ENCODE results near the gene TIMM17B.
A peak's percentile ranks its signal among the peaks of the same experiment; 100 is the strongest.

TIMM17B gene

GRCh38 chrX:48896611-48897011, 957 bp downstream of the TIMM17B start:
- H2BK120ac ChIP-seq (ENCODE audit: low read depth, low read length): no peak overlapping the region
- H3K4ac ChIP-seq (ENCODE audit: low read depth in 1 of 2, low read length in 2 of 2): no peak overlapping the region
- 37% methylated on average over 6 of the region's 9 CpGs for WGBS
- peak overlapping the region; percentile 87 for H3K27ac ChIP-seq (ENCODE audit: low read length, poor library complexity, severe bottlenecking)
- H4K91ac ChIP-seq (ENCODE audit: low read length): no peak overlapping the region
- H2BK5ac ChIP-seq (ENCODE audit: low read depth, low read length, poor library complexity, severe bottlenecking): no peak overlapping the region
- no peak overlapping the region for H2BK12ac ChIP-seq (ENCODE audit: low read length in 2 of 2)
- H2AFZ ChIP-seq (ENCODE audit: low read depth, low read length): no peak overlapping the region
- H3K36me3 ChIP-seq (ENCODE audit: control insufficient read depth in 1 of 2, insufficient read depth in 2 of 2, low read depth in 1 of 2, low read length in 2 of 2): peaks cover 23 to 30% of the 10 kb centered on the region in 2 experiments
- peak overlapping the region; percentile 5 to 33 for H3K18ac ChIP-seq (ENCODE audit: low read depth in 1 of 2, low read length in 2 of 2)
- no peak overlapping the region for H3K14ac ChIP-seq (ENCODE audit: low read length in 2 of 2)
- DNase-seq: peak; percentile 71
- H4K8ac ChIP-seq (ENCODE audit: low read length): no peak overlapping the region
- H3K79me1 ChIP-seq (replicated peaks; ENCODE audit: low read length, poor library complexity, severe bottlenecking): peaks cover 16% of the 10 kb centered on the region
- H2BK15ac ChIP-seq (ENCODE audit: low read depth, poor library complexity, severe bottlenecking): no peak overlapping the region
- peak overlapping the region; percentile 97 for H3K9ac ChIP-seq (ENCODE audit: low read length)
- peak overlapping the region; percentile 37 to 86 for H3K4me3 ChIP-seq (ENCODE audit: insufficient read depth in 1 of 2, low read depth in 1 of 2, low read length in 2 of 2)
- H2AK5ac ChIP-seq (ENCODE audit: low read length, severe bottlenecking): no peak overlapping the region
- H3K4me1 ChIP-seq (ENCODE audit: control insufficient read depth, insufficient read depth, low read depth, low read length): peaks cover 14% of the 10 kb centered on the region
- no peaks in the 10 kb centered on the region for H3K9me3 ChIP-seq (ENCODE audit: control insufficient read depth, low read length)
- H3K4me2 ChIP-seq (ENCODE audit: low read length, poor library complexity, severe bottlenecking): peak overlapping the region; percentile 60
- no peak overlapping the region for H3K23ac ChIP-seq (ENCODE audit: low read length in 2 of 2)
- H3K27me3 ChIP-seq (ENCODE audit: control insufficient read depth in 1 of 2, insufficient read depth in 1 of 2, low read length in 2 of 2): no peaks in the 10 kb centered on the region

- no peaks in the 10 kb centered on the region for H3K9me3 ChIP-seq (ENCODE audit: control insufficient read depth, low read length)
- H2BK15ac ChIP-seq (ENCODE audit: low read depth, poor library complexity, severe bottlenecking): no peak overlapping the region
- no peak overlapping the region for H2AK5ac ChIP-seq (ENCODE audit: low read length, severe bottlenecking)
- H3K18ac ChIP-seq (ENCODE audit: low read depth in 1 of 2, low read length in 2 of 2): no peak overlapping the region
- no CpG with 5 or more reads among the region's 6 CpGs for WGBS
- no peak for DNase-seq
- no peak overlapping the region for H3K23ac ChIP-seq (ENCODE audit: low read length in 2 of 2)
- H4K8ac ChIP-seq (ENCODE audit: low read length): no peak overlapping the region
- no peak overlapping the region for H2AFZ ChIP-seq (ENCODE audit: low read depth, low read length)
- H2BK120ac ChIP-seq (ENCODE audit: low read depth, low read length): no peak overlapping the region
- H3K4me1 ChIP-seq (ENCODE audit: control insufficient read depth, insufficient read depth, low read depth, low read length): peaks cover 12% of the 10 kb centered on the region
- no peak overlapping the region for H2BK5ac ChIP-seq (ENCODE audit: low read depth, low read length, poor library complexity, severe bottlenecking)
- H3K4me3 ChIP-seq (ENCODE audit: insufficient read depth in 1 of 2, low read depth in 1 of 2, low read length in 2 of 2): no peak overlapping the region
- no peaks in the 10 kb centered on the region for H3K27me3 ChIP-seq (ENCODE audit: control insufficient read depth in 1 of 2, insufficient read depth in 1 of 2, low read length in 2 of 2)
- peaks cover 13% of the 10 kb centered on the region for H3K79me1 ChIP-seq (replicated peaks; ENCODE audit: low read length, poor library complexity, severe bottlenecking)
- H2BK12ac ChIP-seq (ENCODE audit: low read length in 2 of 2): no peak overlapping the region
- H3K36me3 ChIP-seq (ENCODE audit: control insufficient read depth in 1 of 2, insufficient read depth in 2 of 2, low read depth in 1 of 2, low read length in 2 of 2): peaks cover 15 to 23% of the 10 kb centered on the region in 2 experiments
- no peak overlapping the region for H4K91ac ChIP-seq (ENCODE audit: low read length)
- no peak overlapping the region for H3K9ac ChIP-seq (ENCODE audit: low read length)
- no peak overlapping the region for H3K27ac ChIP-seq (ENCODE audit: low read length, poor library complexity, severe bottlenecking)
- no peak overlapping the region for H3K4ac ChIP-seq (ENCODE audit: low read depth in 1 of 2, low read length in 2 of 2)
- H3K14ac ChIP-seq (ENCODE audit: low read length in 2 of 2): no peak overlapping the region
- no peak overlapping the region for H3K4me2 ChIP-seq (ENCODE audit: low read length, poor library complexity, severe bottlenecking)
Measured at GRCh38 chrX:48894891-48895290, 2.7 kb downstream of the TIMM17B start.

- Histone ChIP-seq H2BK12ac (ENCODE audit: low read length in 2 of 2) (no peak overlapping the region), H4K91ac (ENCODE audit: low read length) (no peak overlapping the region), H3K23ac (ENCODE audit: low read length in 2 of 2) (no peak overlapping the region), H3K4me1 (ENCODE audit: control insufficient read depth, insufficient read depth, low read depth, low read length) (peaks cover 8% of the 10 kb centered on the region), H3K9me3 (ENCODE audit: control insufficient read depth, low read length) (no peaks in the 10 kb centered on the region), H2BK120ac (ENCODE audit: low read depth, low read length) (no peak overlapping the region), H3K27ac (ENCODE audit: low read length, poor library complexity, severe bottlenecking) (no peak overlapping the region), H2BK15ac (ENCODE audit: low read depth, poor library complexity, severe bottlenecking) (no peak overlapping the region), H3K18ac (ENCODE audit: low read depth in 1 of 2, low read length in 2 of 2) (no peak overlapping the region), H3K4ac (ENCODE audit: low read depth in 1 of 2, low read length in 2 of 2) (no peak overlapping the region), H3K27me3 (ENCODE audit: control insufficient read depth in 1 of 2, insufficient read depth in 1 of 2, low read length in 2 of 2) (no peaks in the 10 kb centered on the region), H2AK5ac (ENCODE audit: low read length, severe bottlenecking) (no peak overlapping the region), H3K36me3 (ENCODE audit: control insufficient read depth in 1 of 2, insufficient read depth in 2 of 2, low read depth in 1 of 2, low read length in 2 of 2) (peaks cover 10 to 23% of the 10 kb centered on the region in 2 experiments), H3K4me3 (ENCODE audit: insufficient read depth in 1 of 2, low read depth in 1 of 2, low read length in 2 of 2) (no peak overlapping the region), H3K9ac (ENCODE audit: low read length) (no peak overlapping the region), H3K4me2 (ENCODE audit: low read length, poor library complexity, severe bottlenecking) (no peak overlapping the region), H2BK5ac (ENCODE audit: low read depth, low read length, poor library complexity, severe bottlenecking) (no peak overlapping the region), H3K79me1 (replicated peaks; ENCODE audit: low read length, poor library complexity, severe bottlenecking) (peaks cover 13% of the 10 kb centered on the region), H2AFZ (ENCODE audit: low read depth, low read length) (no peak overlapping the region), H4K8ac (ENCODE audit: low read length) (no peak overlapping the region), H3K14ac (ENCODE audit: low read length in 2 of 2) (no peak overlapping the region)
- WGBS: 98% methylated on average over 11 of the region's 16 CpGs
- DNase-seq: no peak
Measured at GRCh38 chrX:48893556-48894348, 3.8 kb downstream of the TIMM17B start.

GRCh38 chrX:48892896-48893295, 4.7 kb downstream of the TIMM17B start:
- Histone ChIP-seq H3K4me3 (ENCODE audit: insufficient read depth in 1 of 2, low read depth in 1 of 2, low read length in 2 of 2) (no peak overlapping the region), H3K9ac (ENCODE audit: low read length) (no peak overlapping the region), H3K79me1 (replicated peaks; ENCODE audit: low read length, poor library complexity, severe bottlenecking) (peaks cover 13% of the 10 kb centered on the region), H2BK15ac (ENCODE audit: low read depth, poor library complexity, severe bottlenecking) (no peak overlapping the region), H3K9me3 (ENCODE audit: control insufficient read depth, low read length) (no peaks in the 10 kb centered on the region), H4K8ac (ENCODE audit: low read length) (no peak overlapping the region), H3K4me1 (ENCODE audit: control insufficient read depth, insufficient read depth, low read depth, low read length) (peaks cover 6% of the 10 kb centered on the region), H3K36me3 (ENCODE audit: control insufficient read depth in 1 of 2, insufficient read depth in 2 of 2, low read depth in 1 of 2, low read length in 2 of 2) (peaks cover 10 to 23% of the 10 kb centered on the region in 2 experiments), H3K14ac (ENCODE audit: low read length in 2 of 2) (no peak overlapping the region), H2BK12ac (ENCODE audit: low read length in 2 of 2) (no peak overlapping the region), H3K23ac (ENCODE audit: low read length in 2 of 2) (no peak overlapping the region), H3K4me2 (ENCODE audit: low read length, poor library complexity, severe bottlenecking) (no peak overlapping the region), H4K91ac (ENCODE audit: low read length) (no peak overlapping the region), H2BK120ac (ENCODE audit: low read depth, low read length) (no peak overlapping the region), H3K18ac (ENCODE audit: low read depth in 1 of 2, low read length in 2 of 2) (no peak overlapping the region), H2AK5ac (ENCODE audit: low read length, severe bottlenecking) (no peak overlapping the region), H3K4ac (ENCODE audit: low read depth in 1 of 2, low read length in 2 of 2) (no peak overlapping the region), H2AFZ (ENCODE audit: low read depth, low read length) (no peak overlapping the region), H3K27me3 (ENCODE audit: control insufficient read depth in 1 of 2, insufficient read depth in 1 of 2, low read length in 2 of 2) (no peaks in the 10 kb centered on the region), H2BK5ac (ENCODE audit: low read depth, low read length, poor library complexity, severe bottlenecking) (no peak overlapping the region), H3K27ac (ENCODE audit: low read length, poor library complexity, severe bottlenecking) (no peak overlapping the region)
- WGBS: no CpG with 5 or more reads among the region's 4 CpGs
- no peak for DNase-seq
